H9 (cell line): ENCODE results near the gene IQGAP2. TPM values are rescaled to one million over a fixed set of nuclear protein-coding genes. Genes with fewer than 3 reads are reported as not detected.

Source experiments
- DNase-seq: peaks from one replicate; pipeline ENCODE4 v3.0.0-alpha.2; 2017
- H2AFZ ChIP-seq: one replicate; pipeline ENCODE4 v1.6.1; 2013; ENCODE audit warnings: mild to moderate bottlenecking, low read length, control low read depth, moderate library complexity
- H2AK5ac ChIP-seq: 2 replicates; pipeline ENCODE4 v1.6.1; 2013; ENCODE audit warnings: low read length, control low read depth, mixed read lengths; ENCODE audit not compliant: insufficient read length
- H2BK120ac ChIP-seq: one replicate; pipeline ENCODE4 v1.6.1; 2013; ENCODE audit warnings: low read depth, mild to moderate bottlenecking, low read length, control low read depth, inconsistent platforms; ENCODE audit not compliant: poor library complexity, severe bottlenecking
- H2BK12ac ChIP-seq: 2 replicates; pipeline ENCODE4 v1.6.1; 2013; ENCODE audit warnings: low read length, control low read depth, mixed read lengths, low read depth; ENCODE audit not compliant: insufficient read length
- H2BK15ac ChIP-seq: 2 replicates; pipeline ENCODE4 v1.6.1; 2013; ENCODE audit warnings: low read depth, low read length, control low read depth
- H2BK20ac ChIP-seq: one replicate; pipeline ENCODE4 v1.6.1; 2013; ENCODE audit warnings: low read depth, mild to moderate bottlenecking, low read length, control low read depth, inconsistent platforms; ENCODE audit not compliant: poor library complexity, severe bottlenecking
- H2BK5ac ChIP-seq: 2 replicates; pipeline ENCODE4 v1.6.1; 2013; ENCODE audit warnings: low read length, control low read depth, mixed read lengths; ENCODE audit not compliant: insufficient read length
- H3K14ac ChIP-seq: 2 replicates; pipeline ENCODE4 v1.6.1; 2013; ENCODE audit warnings: low read length, control low read depth; ENCODE audit not compliant: insufficient read depth
- H3K18ac ChIP-seq: 2 replicates; pipeline ENCODE4 v1.6.1; 2013; ENCODE audit warnings: low read depth, mild to moderate bottlenecking, mixed read lengths, low read length, control low read depth; ENCODE audit not compliant: insufficient read length
- H3K23ac ChIP-seq: 2 replicates; pipeline ENCODE4 v1.6.1; 2013; ENCODE audit warnings: low read length, control low read depth, mixed read lengths, low read depth; ENCODE audit not compliant: insufficient read length
- H3K23me2 ChIP-seq: 2 replicates; pipeline ENCODE4 v1.6.1; 2013; ENCODE audit warnings: low read depth, mild to moderate bottlenecking, mixed read lengths, low read length, control low read depth; ENCODE audit not compliant: insufficient read length, poor library complexity, severe bottlenecking
- H3K27ac ChIP-seq: 2 replicates; pipeline ENCODE4 v1.5.1; 2013; ENCODE audit warnings: low read length, control low read depth, mixed read lengths, low read depth; ENCODE audit not compliant: insufficient read length
- H3K27me3 ChIP-seq: 2 replicates; pipeline ENCODE4 v1.6.1; 2013; ENCODE audit warnings: low read length, control low read depth, inconsistent platforms; ENCODE audit not compliant: insufficient read depth
- H3K4ac ChIP-seq: 2 replicates; pipeline ENCODE4 v1.6.1; 2013; ENCODE audit warnings: low read depth, mild to moderate bottlenecking, control low read depth, inconsistent platforms, low read length, moderate library complexity
- H3K4me1 ChIP-seq: 2 replicates; pipeline ENCODE4 v1.6.1; 2013; ENCODE audit warnings: low read length, control low read depth, inconsistent platforms; ENCODE audit not compliant: insufficient read depth
- H3K4me2 ChIP-seq: 2 replicates; pipeline ENCODE4 v1.6.1; 2013; ENCODE audit warnings: low read length, control low read depth, mixed read lengths; ENCODE audit not compliant: insufficient read length, insufficient read depth
- H3K56ac ChIP-seq: 2 replicates; pipeline ENCODE4 v1.6.1; 2013; ENCODE audit warnings: low read depth, mild to moderate bottlenecking, mixed read lengths, low read length, control low read depth; ENCODE audit not compliant: insufficient read length
- H3K79me1 ChIP-seq: 2 replicates; pipeline ENCODE4 v1.6.1; 2013; ENCODE audit warnings: low read depth, mild to moderate bottlenecking, moderate library complexity, low read length, control low read depth, inconsistent platforms; ENCODE audit not compliant: insufficient read depth, poor library complexity, severe bottlenecking
- H3K79me2 ChIP-seq: 2 replicates; pipeline ENCODE4 v1.6.1; 2013; ENCODE audit warnings: low read length, control low read depth, inconsistent platforms; ENCODE audit not compliant: insufficient read depth
- H3K9ac ChIP-seq: 2 replicates; pipeline ENCODE4 v1.6.1; 2013; ENCODE audit warnings: low read length, control low read depth, mixed read lengths; ENCODE audit not compliant: insufficient read length; ENCODE audit errors: extremely low read depth
- H3K9me3 ChIP-seq: one replicate; pipeline ENCODE4 v1.6.1; 2013; ENCODE audit warnings: low read depth, low read length, inconsistent platforms; ENCODE audit not compliant: control insufficient read depth
- H3T11ph ChIP-seq: one replicate; pipeline ENCODE4 v1.6.1; 2013; ENCODE audit warnings: mild to moderate bottlenecking, low read length, control low read depth, inconsistent platforms
- H4K20me1 ChIP-seq: one replicate; pipeline ENCODE4 v1.6.1; 2013; ENCODE audit not compliant: control insufficient read depth, insufficient read length, insufficient read depth
- H4K5ac ChIP-seq: 2 replicates; pipeline ENCODE4 v1.6.1; 2013; ENCODE audit warnings: low read depth, mild to moderate bottlenecking, mixed read lengths, low read length, control low read depth; ENCODE audit not compliant: insufficient read length
- H4K8ac ChIP-seq: replicated peaks from 2 replicates; pipeline ENCODE4 v1.6.1; 2013; ENCODE audit warnings: low read length, control low read depth, mixed read lengths, low read depth; ENCODE audit not compliant: insufficient read length
- H4K91ac ChIP-seq: 2 replicates; pipeline ENCODE4 v1.6.1; 2013; ENCODE audit warnings: low read depth, mild to moderate bottlenecking, moderate library complexity, mixed read lengths, low read length, control low read depth; ENCODE audit not compliant: insufficient read length
- H3K27ac Mint-ChIP-seq, 3 experiments: 2 replicates in 2 of 3; 3 replicates in 1 of 3; pipeline ENCODE4 v1.8.0; 2020 to 2021; ENCODE audit warnings: mixed read lengths in 3 of 3, mild to moderate bottlenecking in 1 of 3, moderate library complexity in 1 of 3
- H3K27me3 Mint-ChIP-seq: 2 replicates; pipeline ENCODE4 v1.8.0; 2021; ENCODE audit warnings: low read depth, mild to moderate bottlenecking, moderate library complexity, mixed read lengths
- H3K36me3 Mint-ChIP-seq, 3 experiments: 2 replicates in 2 of 3; 3 replicates in 1 of 3; pipeline ENCODE4 v1.8.0; 2020 to 2021; ENCODE audit warnings: low read depth in 3 of 3, mixed read lengths in 3 of 3; ENCODE audit not compliant: insufficient read depth in 1 of 3
- H3K4me1 Mint-ChIP-seq, 2 experiments: 2 replicates each; pipeline ENCODE4 v1.8.0; 2020; ENCODE audit warnings: mixed read lengths in 2 of 2
- H3K4me3 Mint-ChIP-seq, 2 experiments: 2 replicates in 1 of 2; 3 replicates in 1 of 2; pipeline ENCODE4 v1.8.0; 2020 to 2021; ENCODE audit warnings: mild to moderate bottlenecking in 2 of 2, mixed read lengths in 2 of 2, moderate library complexity in 1 of 2
- H3K9me3 Mint-ChIP-seq, 2 experiments: 2 replicates in 1 of 2; 3 replicates in 1 of 2; pipeline ENCODE4 v1.8.0; 2020; ENCODE audit warnings: mild to moderate bottlenecking in 2 of 2, mixed read lengths in 2 of 2, moderate library complexity in 1 of 2
- WGBS: extraction: QIAGEN DNeasy Blood & Tissue Kit; methylation state at CpG from one replicate; pipeline ENCODE4 v1.1.7; 2013; ENCODE audit warnings: missing lambda C conversion rate, low lambda C conversion rate, mixed read lengths; ENCODE audit not compliant: insufficient read length; ENCODE audit errors: extremely low coverage; 5-methylcytosine and 5-hydroxymethylcytosine counted together
- total RNA-seq: library from RNA; stranded (reverse); gene quantifications from 2 replicates; pipeline ENCODE4 v1.2.1, GENCODE V29; 2021
- TF ChIP-seq, protein P1 (sequence below): fragments of 200-600 bp; sonication (generic); conservative IDR thresholded peaks from 3 replicates; pipeline ENCODE4 v1.8.0; 2021; ENCODE audit warnings: antibody characterized with exemption, mild to moderate bottlenecking

Gene IQGAP2
- total RNA-seq, 1 experiment from 2014 or later, result 22.5 TPM

DNA sequence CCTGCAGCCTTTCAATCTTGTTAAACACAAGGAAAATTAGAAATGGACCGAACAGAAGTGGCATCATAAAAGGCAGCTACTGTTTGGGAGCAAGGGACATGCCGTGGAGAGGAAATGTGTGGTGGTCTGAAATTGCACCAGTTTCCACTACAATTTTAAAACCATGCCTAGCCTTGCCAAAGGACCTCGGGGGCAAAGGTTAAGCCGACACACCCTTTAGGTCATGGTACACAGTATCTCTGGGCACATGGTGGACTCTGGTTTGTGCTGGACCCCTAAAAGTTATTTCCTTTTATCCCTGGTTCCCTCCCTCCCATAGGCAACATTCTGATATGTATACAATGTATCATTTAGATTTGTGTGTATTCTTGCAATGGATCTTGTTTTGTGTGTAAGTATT, 142.1 kb downstream of the IQGAP2 start:
- Histone ChIP-seq H3K4me1 (peaks cover 11% of the 10 kb centered on the region; the same call in 1 of the 2 replicates), H3K9ac (no peak overlapping the region), H4K5ac (no peak overlapping the region), H3K14ac (no peak overlapping the region), H3K18ac (no peak overlapping the region), H2BK120ac (no peak overlapping the region), H2BK5ac (no peak overlapping the region), H3K4me2 (no peak overlapping the region), H3K23ac (no peak overlapping the region), H3K79me2 (peaks cover 5% of the 10 kb centered on the region; the same call in 1 of the 2 replicates), H4K8ac (no peak overlapping the region), H2AK5ac (no peak overlapping the region), H3K4ac (no peak overlapping the region), H2BK15ac (no peak overlapping the region), H2BK20ac (no peak overlapping the region), H2BK12ac (no peak overlapping the region), H3K79me1 (no peaks in the 10 kb centered on the region), H4K20me1 (no peaks in the 10 kb centered on the region), H3K9me3 (no peaks in the 10 kb centered on the region), H3T11ph (no peak overlapping the region), H2AFZ (no peak overlapping the region), H3K56ac (no peak overlapping the region), H4K91ac (no peak overlapping the region), H3K23me2 (no peaks in the 10 kb centered on the region), H3K27ac (no peak overlapping the region), H3K27me3 (no peaks in the 10 kb centered on the region)
- TF ChIP-seq, protein P1, sequence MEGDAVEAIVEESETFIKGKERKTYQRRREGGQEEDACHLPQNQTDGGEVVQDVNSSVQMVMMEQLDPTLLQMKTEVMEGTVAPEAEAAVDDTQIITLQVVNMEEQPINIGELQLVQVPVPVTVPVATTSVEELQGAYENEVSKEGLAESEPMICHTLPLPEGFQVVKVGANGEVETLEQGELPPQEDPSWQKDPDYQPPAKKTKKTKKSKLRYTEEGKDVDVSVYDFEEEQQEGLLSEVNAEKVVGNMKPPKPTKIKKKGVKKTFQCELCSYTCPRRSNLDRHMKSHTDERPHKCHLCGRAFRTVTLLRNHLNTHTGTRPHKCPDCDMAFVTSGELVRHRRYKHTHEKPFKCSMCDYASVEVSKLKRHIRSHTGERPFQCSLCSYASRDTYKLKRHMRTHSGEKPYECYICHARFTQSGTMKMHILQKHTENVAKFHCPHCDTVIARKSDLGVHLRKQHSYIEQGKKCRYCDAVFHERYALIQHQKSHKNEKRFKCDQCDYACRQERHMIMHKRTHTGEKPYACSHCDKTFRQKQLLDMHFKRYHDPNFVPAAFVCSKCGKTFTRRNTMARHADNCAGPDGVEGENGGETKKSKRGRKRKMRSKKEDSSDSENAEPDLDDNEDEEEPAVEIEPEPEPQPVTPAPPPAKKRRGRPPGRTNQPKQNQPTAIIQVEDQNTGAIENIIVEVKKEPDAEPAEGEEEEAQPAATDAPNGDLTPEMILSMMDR, result no peak
- Mint-ChIP-seq H3K27ac (no peak overlapping the region), H3K4me3 (no peak overlapping the region), H3K36me3 (peaks cover 3 to 5% (median 4%) of the 10 kb centered on the region in 3 experiments; a peak in 5 of 7 replicates), H3K27me3 (no peaks in the 10 kb centered on the region), H3K9me3 (peaks cover 2 to 5% of the 10 kb centered on the region in 2 experiments; a peak in 3 of 5 replicates), H3K4me1 (peaks cover 11 to 20% of the 10 kb centered on the region in 2 experiments)
- no peak for DNase-seq
- no CpG with 5 or more reads among the region's 4 CpGs for WGBS
